NCI-H1048 (cell line): ENCODE results near the gene RSL1D1.
A peak's percentile ranks its signal among the peaks of the same experiment; 100 is the strongest.

ENCODE experiments used
- DNase-seq: peaks from one replicate; lab custom pipeline; 2025; lab: John Stamatoyannopoulos, UW

The RSL1D1 gene

GRCh38 chr16:11851294-11852091 is at the start of gene RSL1D1:
Gene RSL1D1 (minus strand): TSS chr16:11851542. CDS start chr16:11851512, 30 bp downstream.
- DNase-seq = peak; percentile 1

- no peak for DNase-seq
Measured at GRCh38 chr16:11901091-11901490, 49.7 kb upstream of the RSL1D1 start.

GRCh38 chr16:11896486-11897176 is 45.3 kb upstream of the RSL1D1 start:
- no peak for DNase-seq

- DNase-seq = no peak
Measured at GRCh38 chr16:11893571-11893970, 42.2 kb upstream of the RSL1D1 start.

GRCh38 chr16:11892761-11893160 is 41.4 kb upstream of the RSL1D1 start:
- DNase-seq = no peak

- DNase-seq = no peak
Measured at GRCh38 chr16:11890231-11890965, 39.1 kb upstream of the RSL1D1 start.

GRCh38 chr16:11886881-11887280 is 35.5 kb upstream of the RSL1D1 start:
- DNase-seq = no peak

GRCh38 chr16:11884035-11884434 is 32.7 kb upstream of the RSL1D1 start:
- DNase-seq = no peak

GRCh38 chr16:11880007-11880406 is 28.7 kb upstream of the RSL1D1 start:
- no peak for DNase-seq

- DNase-seq = no peak
Measured at GRCh38 chr16:11877374-11877773, 26.0 kb upstream of the RSL1D1 start.

- no peak for DNase-seq
Measured at GRCh38 chr16:11876306-11876705, 25.0 kb upstream of the RSL1D1 start.

GRCh38 chr16:11875721-11876120 is 24.4 kb upstream of the RSL1D1 start:
- DNase-seq = no peak

GRCh38 chr16:11871193-11871592 is 19.9 kb upstream of the RSL1D1 start:
- no peak for DNase-seq

- DNase-seq = no peak
Measured at GRCh38 chr16:11870399-11870798, 19.1 kb upstream of the RSL1D1 start.

GRCh38 chr16:11869353-11870228 is 18.2 kb upstream of the RSL1D1 start:
- DNase-seq = no peak

- DNase-seq = no peak
Measured at GRCh38 chr16:11868412-11868980, 17.2 kb upstream of the RSL1D1 start.

GRCh38 chr16:11862489-11862888 is 11.1 kb upstream of the RSL1D1 start:
- no peak for DNase-seq

GRCh38 chr16:11857161-11857560 is 5.8 kb upstream of the RSL1D1 start:
- no peak for DNase-seq

GRCh38 chr16:11852092-11852809 is 909 bp upstream of the RSL1D1 start:
- no peak for DNase-seq

- no peak for DNase-seq
Measured at GRCh38 chr16:11848842-11849241, 2.5 kb downstream of the RSL1D1 start.

GRCh38 chr16:11844499-11844898 is 6.8 kb downstream of the RSL1D1 start:
- no peak for DNase-seq
